Activated CD8-positive, alpha-beta memory T cell treated with anti-CD3 and anti-CD28 coated beads for 4 hours (primary cell): ENCODE measurements around the gene WDFY4.

Experiments
- DNase-seq, 2 donors: peaks; one replicate each; pipeline ENCODE4 v3.0.0-alpha.2; 2020; ENCODE audit warnings: low read depth in 2 of 2

Gene WDFY4

DNA sequence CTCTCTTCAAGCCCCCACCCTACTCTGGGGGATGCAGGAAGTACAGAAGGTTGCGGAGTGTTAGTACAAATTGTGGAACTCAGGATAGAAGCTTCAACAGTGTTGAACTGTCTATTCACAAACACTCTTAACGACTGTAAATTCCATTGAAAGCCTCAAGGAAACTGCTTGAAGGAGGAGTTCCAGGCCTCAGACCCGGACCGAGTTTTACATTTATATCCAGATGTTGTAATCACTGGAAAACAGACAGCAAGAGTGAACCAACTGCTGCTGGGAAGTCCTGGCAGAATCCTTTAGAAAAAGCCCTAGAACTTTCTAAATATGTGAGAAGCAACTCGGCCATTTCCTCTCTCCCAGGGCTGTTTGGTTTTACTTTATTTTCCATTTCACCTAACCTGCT lies 339.1 kb downstream of the WDFY4 start:
- no peak for DNase-seq

DNA sequence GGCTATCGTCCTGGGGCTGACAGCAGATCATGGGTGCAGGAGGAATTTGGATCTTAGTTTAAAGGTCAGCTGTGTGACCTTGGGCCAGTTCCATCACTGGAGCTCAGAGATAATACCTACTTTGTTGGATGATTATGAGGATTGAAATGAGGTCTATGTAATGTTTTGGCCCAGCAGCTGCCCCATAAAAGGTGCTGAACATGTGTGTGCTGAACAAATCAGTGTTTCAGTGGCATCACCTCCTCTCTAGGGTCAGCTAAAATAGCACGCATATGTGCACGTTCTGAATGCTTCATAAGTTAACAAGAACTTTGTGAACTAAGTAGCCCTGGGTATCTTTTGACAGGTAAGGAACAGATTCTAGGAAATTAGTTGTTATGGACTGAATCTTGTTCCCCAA lies 339.8 kb downstream of the WDFY4 start:
- DNase-seq = no peak

- no peak for DNase-seq
These were observed 340.8 kb downstream of the WDFY4 start for GRCh38 chr10:49025347-49025983.

DNA sequence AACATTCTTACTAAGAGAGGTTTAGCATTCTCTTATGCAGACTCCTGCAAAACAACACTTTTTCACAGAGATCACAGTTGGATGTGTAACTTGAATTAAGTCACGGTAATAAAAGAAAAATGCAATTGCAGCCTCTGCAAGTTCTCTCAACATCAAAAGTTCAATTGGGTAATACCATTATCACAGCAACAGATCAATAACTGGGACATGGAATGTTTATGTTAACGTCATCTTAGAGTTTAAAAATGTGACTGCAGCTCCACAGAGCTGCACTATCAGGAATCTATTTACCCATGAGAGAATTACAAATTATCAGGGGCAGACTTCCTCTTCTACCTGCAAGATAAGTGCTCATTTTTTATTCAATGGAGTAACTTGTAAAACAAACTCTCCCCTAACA lies 344.0 kb downstream of the WDFY4 start:
- DNase-seq = no peak

- no peak for DNase-seq
These were observed 345.0 kb downstream of the WDFY4 start for GRCh38 chr10:49029666-49030065.
